IMR-90 (cell line): ENCODE data around the gene CA11. TPM values are rescaled to one million over a fixed set of nuclear protein-coding genes. Genes with fewer than 3 reads are reported as not detected.

Source experiments
- ATAC-seq: fragments of 200-7000 bp; cut with Tn5 transposase; 2 replicates; pipeline ENCODE4 v1.9.1; 2020; ENCODE audit warnings: low read depth, mild to moderate bottlenecking, moderate library complexity
- BruUV-seq: library from RNA; stranded (reverse); fragments of 400-500 nt; replicated peaks from 2 replicates; lab custom pipeline; 2021; lab: Mats Ljungman, UMichigan
- CTCF ChIA-PET: fragments of 300-600 bp; formaldehyde crosslinking; extraction: SDS; loops from one replicate; lab custom pipeline; 2021; ENCODE audit warnings: antibody characterized with exemption; lab: Yijun Ruan, JAX
- POLR2A ChIA-PET: fragments of 300-600 bp; sonication (Branson Sonifier 250); formaldehyde crosslinking; loops from one replicate; lab custom pipeline; 2022; ENCODE audit warnings: antibody characterized with exemption; ENCODE audit not compliant: unreplicated experiment; lab: Charles Lee
- DNase-seq: peaks from one replicate; pipeline ENCODE4 v3.0.0; 2013
- H2AFZ ChIP-seq: replicated peaks from 2 replicates; pipeline ENCODE3; 2013; ENCODE audit warnings: low read length, mild to moderate bottlenecking; ENCODE audit not compliant: poor library complexity
- H2AK5ac ChIP-seq: 2 replicates; pipeline ENCODE4 v1.6.1; 2013; ENCODE audit warnings: low read depth, low read length, inconsistent platforms
- H2AK9ac ChIP-seq: replicated peaks from 2 replicates; pipeline ENCODE3; 2013; ENCODE audit warnings: mild to moderate bottlenecking, low read depth, low read length, moderate library complexity; ENCODE audit not compliant: poor library complexity
- H2BK120ac ChIP-seq: 2 replicates; pipeline ENCODE4 v1.6.1; 2013; ENCODE audit warnings: low read depth, low read length, inconsistent platforms
- H2BK15ac ChIP-seq: 3 replicates; pipeline ENCODE4 v1.6.1; 2013; ENCODE audit warnings: low read depth, low read length, inconsistent platforms
- H2BK20ac ChIP-seq: 2 replicates; pipeline ENCODE4 v1.6.1; 2013; ENCODE audit warnings: low read depth, mild to moderate bottlenecking, inconsistent platforms, low read length, moderate library complexity
- H2BK5ac ChIP-seq: 2 replicates; pipeline ENCODE4 v1.6.1; 2013; ENCODE audit warnings: mild to moderate bottlenecking, low read depth, low read length, inconsistent platforms; ENCODE audit not compliant: poor library complexity, severe bottlenecking
- H3K14ac ChIP-seq: replicated peaks from 2 replicates; pipeline ENCODE4 v1.6.1; 2013; ENCODE audit warnings: low read depth, low read length, inconsistent platforms
- H3K18ac ChIP-seq: 2 replicates; pipeline ENCODE4 v1.6.1; 2013; ENCODE audit warnings: low read depth, low read length, control low read depth
- H3K23ac ChIP-seq: 2 replicates; pipeline ENCODE4 v1.6.1; 2013; ENCODE audit warnings: low read depth, low read length, inconsistent platforms
- H3K27ac ChIP-seq: 2 replicates; pipeline ENCODE4 v1.5.1; 2013; ENCODE audit warnings: mild to moderate bottlenecking, control low read depth, low read length; ENCODE audit not compliant: insufficient read depth
- H3K27me3 ChIP-seq: 2 replicates; pipeline ENCODE4 v1.6.1; 2013; ENCODE audit warnings: low read length; ENCODE audit not compliant: control insufficient read depth, insufficient read depth
- H3K36me3 ChIP-seq: 2 replicates; pipeline ENCODE4 v1.6.1; 2013; ENCODE audit warnings: low read length, mixed read lengths; ENCODE audit not compliant: control insufficient read depth, insufficient read depth
- H3K4ac ChIP-seq: 2 replicates; pipeline ENCODE4 v1.6.1; 2013; ENCODE audit warnings: low read depth, low read length, inconsistent platforms
- H3K4me1 ChIP-seq: 2 replicates; pipeline ENCODE4 v1.6.1; 2013; ENCODE audit warnings: low read length, mixed read lengths; ENCODE audit not compliant: control insufficient read depth, insufficient read depth
- H3K4me2 ChIP-seq: 2 replicates; pipeline ENCODE4 v1.6.1; 2013; ENCODE audit warnings: low read depth, mild to moderate bottlenecking, control low read depth, low read length, moderate library complexity
- H3K4me3 ChIP-seq: 2 replicates; pipeline ENCODE4 v1.5.1; 2013; ENCODE audit warnings: low read depth, mild to moderate bottlenecking, control low read depth, low read length, moderate library complexity; ENCODE audit not compliant: insufficient read depth
- H3K56ac ChIP-seq: 2 replicates; pipeline ENCODE4 v1.6.1; 2013; ENCODE audit warnings: low read length, inconsistent platforms; ENCODE audit not compliant: insufficient read depth; ENCODE audit errors: extremely low read depth
- H3K79me1 ChIP-seq, 2 experiments: 2 replicates each; pipeline ENCODE4 v1.6.1; 2013; ENCODE audit warnings: low read length in 2 of 2, inconsistent platforms in 1 of 2, low read depth in 1 of 2
- H3K9ac ChIP-seq: 2 replicates; pipeline ENCODE4 v1.6.1; 2013; ENCODE audit warnings: low read depth, low read length, control low read depth
- H3K9me1 ChIP-seq: 2 replicates; pipeline ENCODE4 v1.6.1; 2013; ENCODE audit warnings: low read length, inconsistent platforms; ENCODE audit not compliant: insufficient read depth
- H3K9me3 ChIP-seq: 2 replicates; pipeline ENCODE4 v1.6.1; 2013; ENCODE audit warnings: low read length; ENCODE audit not compliant: control insufficient read depth, insufficient read depth
- H4K20me1 ChIP-seq: 2 replicates; pipeline ENCODE4 v1.6.1; 2013; ENCODE audit warnings: low read length, inconsistent platforms; ENCODE audit not compliant: insufficient read depth
- H4K5ac ChIP-seq: 2 replicates; pipeline ENCODE4 v1.6.1; 2013; ENCODE audit warnings: mild to moderate bottlenecking, low read depth, low read length, control low read depth
- H4K8ac ChIP-seq, 2 experiments: 2 replicates each; pipeline ENCODE4 v1.6.1; 2013; ENCODE audit warnings: low read depth in 2 of 2, low read length in 2 of 2, control low read depth in 1 of 2, inconsistent platforms in 1 of 2
- H4K91ac ChIP-seq: 2 replicates; pipeline ENCODE4 v1.6.1; 2013; ENCODE audit warnings: low read depth, low read length, inconsistent platforms; ENCODE audit not compliant: insufficient read depth
- CEBPB ChIP-seq: IDR thresholded peaks from 2 replicates; pipeline ENCODE4 v1.6.1; 2012; ENCODE audit warnings: low read depth, low read length, improper control_type of control experiment
- CHD1 ChIP-seq: IDR thresholded peaks from 2 replicates; pipeline ENCODE4 v1.6.1; 2012; ENCODE audit warnings: low read depth, low read length, improper control_type of control experiment
- FOS ChIP-seq: fragments of 150-350 bp; IDR thresholded peaks from 2 replicates; pipeline ENCODE4 v1.6.1; 2016; ENCODE audit warnings: low read depth, low read length
- MAFK ChIP-seq: IDR thresholded peaks from 2 replicates; pipeline ENCODE4 v1.6.1; 2012; ENCODE audit warnings: low read depth, low read length, improper control_type of control experiment
- MAZ ChIP-seq: IDR thresholded peaks from 2 replicates; pipeline ENCODE4 v1.6.1; 2012; ENCODE audit warnings: low read depth, mild to moderate bottlenecking, low read length, improper control_type of control experiment, moderate library complexity, borderline replicate concordance
- MXI1 ChIP-seq: IDR thresholded peaks from 2 replicates; pipeline ENCODE4 v1.6.1; 2012; ENCODE audit warnings: low read depth, mild to moderate bottlenecking, low read length, moderate library complexity, borderline replicate concordance
- POLR2A ChIP-seq: IDR thresholded peaks from 2 replicates; pipeline ENCODE4 v1.6.1; 2012; ENCODE audit warnings: mild to moderate bottlenecking, low read depth, low read length
- RAD21 ChIP-seq: IDR thresholded peaks from 2 replicates; pipeline ENCODE4 v1.6.1; 2012; ENCODE audit warnings: low read length, improper control_type of control experiment
- SMC3 ChIP-seq: fragments of 150-350 bp; IDR thresholded peaks from 2 replicates; pipeline ENCODE4 v1.6.1; 2016; ENCODE audit warnings: low read depth, mild to moderate bottlenecking, antibody characterized with exemption, low read length, moderate library complexity
- WGBS, 2 experiments: methylation state at CpG; one replicate each; pipeline versions ENCODE4 v1.1.5 to v1.1.7; 2013; ENCODE audit warnings: missing lambda C conversion rate in 2 of 2; ENCODE audit not compliant: insufficient read length in 1 of 2; ENCODE audit errors: extremely low coverage in 2 of 2; 5-methylcytosine and 5-hydroxymethylcytosine counted together
- dilution Hi-C: fragments of 300-500 bp; cut with HindIII; formaldehyde crosslinking; loops from one replicate; pipeline ENCODE4 v1.14.3; 2018; ENCODE audit warnings: low sequenced_read_pairs; ENCODE audit not compliant: unreplicated experiment
- in situ Hi-C: fragments of 300-500 bp; cut with MboI; formaldehyde crosslinking; loops from 3 replicates; pipeline ENCODE4 v1.14.3; 2019; ENCODE audit warnings: low sequenced_read_pairs, inconsistent platforms, mixed read lengths
- intact Hi-C: fragments of 100-400 bp; cut with micrococcal nuclease; formaldehyde crosslinking; loops from 2 replicates; pipeline ENCODE4 v1.10.0; 2022
- polyA plus RNA-seq, 3 experiments: library from polyadenylated mRNA; depleted of rRNA; stranded (reverse); fragments of >200 nt; gene quantifications; 2 replicates each; pipeline ENCODE4 v1.2.3, GENCODE V29; 2012; ENCODE audit warnings: low replicate concordance in 1 of 3
- total RNA-seq: library from RNA; depleted of rRNA; stranded (reverse); fragments of >200 nt; gene quantifications from 2 replicates; pipeline ENCODE4 v1.2.3, GENCODE V29; 2012
- TF ChIP-seq, protein P1 (sequence below): fragments of 150-350 bp; IDR thresholded peaks from 2 replicates; pipeline ENCODE4 v1.6.1; 2017; ENCODE audit warnings: mild to moderate bottlenecking, antibody characterized with exemption, low read length, low read depth
- TF ChIP-seq, protein P2 (sequence below): conservative IDR thresholded peaks from 2 replicates; pipeline ENCODE4 v1.5.1; 2012; ENCODE audit warnings: mild to moderate bottlenecking, low read depth, low read length, improper control_type of control experiment
- TF ChIP-seq, protein P3 (sequence below): fragments of 150-350 bp; IDR thresholded peaks from 2 replicates; pipeline ENCODE4 v1.6.1; 2016; ENCODE audit warnings: low read depth, mild to moderate bottlenecking, low read length, moderate library complexity, borderline replicate concordance

Gene CA11
- total and polyA plus RNA-seq, 2 of the 4 experiments (the other 2 are of a cell fraction), result 1.3 to 2.9 TPM

DNA sequence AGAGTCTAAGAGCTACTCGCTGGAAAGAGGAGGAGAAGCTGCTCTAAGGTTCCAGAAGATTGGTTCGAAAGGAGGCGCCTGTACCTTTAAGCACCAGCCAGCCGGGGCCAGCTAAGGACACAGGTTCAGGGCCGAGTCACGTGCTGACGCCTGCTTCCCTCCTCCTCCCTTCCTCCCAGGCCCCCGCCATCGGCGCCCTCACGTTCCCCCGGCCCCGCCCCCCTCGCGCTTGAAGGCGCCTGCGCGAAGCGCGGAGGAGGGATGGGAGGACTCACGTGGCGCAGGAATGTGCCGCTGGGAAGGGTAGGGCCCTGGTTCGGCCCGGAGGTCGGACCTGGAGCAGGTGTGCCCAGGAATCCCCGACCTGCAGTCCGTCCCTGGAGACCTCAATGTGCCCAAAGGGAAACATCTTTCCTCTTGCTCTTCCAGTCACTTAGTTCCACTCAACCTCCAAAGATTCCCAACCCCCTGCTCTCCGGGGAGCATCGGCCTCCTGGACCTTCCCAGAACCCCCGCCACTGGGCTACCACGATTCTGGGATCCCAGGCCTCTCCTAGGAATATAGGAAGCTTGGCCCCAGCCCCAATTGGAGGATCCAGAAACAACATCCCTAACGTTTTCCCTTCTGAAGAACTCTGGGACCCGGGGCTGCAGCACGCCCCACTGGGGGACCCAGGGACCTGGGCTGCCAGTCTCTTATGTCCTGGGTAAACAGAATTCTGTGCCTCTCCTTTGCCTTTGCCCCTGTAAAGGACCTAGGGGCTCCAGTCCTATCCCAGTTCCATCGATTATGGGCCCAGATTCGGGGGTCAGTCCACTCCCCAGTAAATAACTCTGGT lies 11.3 kb downstream of the CA11 start (continued):
- TF ChIP-seq CHD1 (no peak), MXI1 (no peak)

DNA sequence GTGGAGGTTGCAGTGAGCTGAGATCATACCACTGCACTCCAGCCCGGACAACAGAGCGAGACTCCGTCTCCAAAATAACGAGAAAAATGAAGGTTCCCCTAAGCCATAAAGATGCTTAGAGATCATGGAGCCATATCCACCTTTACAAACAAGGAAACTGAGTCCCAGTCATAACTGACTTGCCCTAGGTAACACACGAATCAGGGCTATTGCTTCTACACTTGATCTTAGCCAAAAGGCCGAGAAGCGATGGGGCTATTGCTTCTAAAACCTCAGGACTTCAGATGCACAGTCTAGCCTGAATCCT lies 12.0 kb downstream of the CA11 start:
- Histone ChIP-seq H3K9me1 (peaks cover 28% of the 10 kb centered on the region), H4K91ac (peak overlapping the region; percentile 95), H2BK20ac (peak overlapping the region; percentile 99), H4K8ac (peak overlapping the region; percentile 92 to 99), H2AFZ (peak overlapping the region; percentile 91), H2AK5ac (peak overlapping the region; percentile 98), H3K4me3 (peak overlapping the region; percentile 14; the same call in 1 of the 2 replicates), H3K4me1 (peaks cover 43% of the 10 kb centered on the region), H3K36me3 (no peaks in the 10 kb centered on the region; the same call in 1 of the 2 replicates), H3K9ac (peak overlapping the region; percentile 71), H4K5ac (peak overlapping the region; percentile 95), H3K79me1 (peaks cover 0 to 18% of the 10 kb centered on the region in 2 experiments; a peak in 3 of 4 replicates), H3K23ac (peak overlapping the region; percentile 61), H3K4me2 (peak overlapping the region; percentile 67), H2BK120ac (peak overlapping the region; percentile 97), H3K14ac (peak overlapping the region; percentile 95), H3K4ac (peak overlapping the region; percentile 96), H4K20me1 (peaks cover 4% of the 10 kb centered on the region; the same call in 1 of the 2 replicates), H2BK15ac (peak overlapping the region; percentile 96), H3K56ac (peak overlapping the region; percentile 63), H2BK5ac (peak overlapping the region; percentile 91), H3K9me3 (no peaks in the 10 kb centered on the region), H3K27ac (peak overlapping the region; percentile 83), H2AK9ac (peak overlapping the region; percentile 88), H3K18ac (peak overlapping the region; percentile 92), H3K27me3 (no peaks in the 10 kb centered on the region)
- intact Hi-C loops (no loop called here), in situ Hi-C loops (no loop called here), dilution Hi-C loops (no loop called here)
- CTCF ChIA-PET, result no interaction called here
- no peak for DNase-seq
- no peak for ATAC-seq
- BruUV-seq, result no TSS peak
- WGBS, 2 experiments, result no CpG with 5 or more reads among the region's 7 CpGs
- POLR2A ChIA-PET, result interaction anchor here (0.7 kb wide), 1 partner anchor 15 kb away, joined by 3 read pairs; no protein-coding TSS in a partner anchor
- no peak for TF ChIP-seq MAZ
- TF ChIP-seq POLR2A, result no peak
- TF ChIP-seq, protein P1, sequence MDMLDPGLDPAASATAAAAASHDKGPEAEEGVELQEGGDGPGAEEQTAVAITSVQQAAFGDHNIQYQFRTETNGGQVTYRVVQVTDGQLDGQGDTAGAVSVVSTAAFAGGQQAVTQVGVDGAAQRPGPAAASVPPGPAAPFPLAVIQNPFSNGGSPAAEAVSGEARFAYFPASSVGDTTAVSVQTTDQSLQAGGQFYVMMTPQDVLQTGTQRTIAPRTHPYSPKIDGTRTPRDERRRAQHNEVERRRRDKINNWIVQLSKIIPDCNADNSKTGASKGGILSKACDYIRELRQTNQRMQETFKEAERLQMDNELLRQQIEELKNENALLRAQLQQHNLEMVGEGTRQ, result no peak
- TF ChIP-seq, protein P2, sequence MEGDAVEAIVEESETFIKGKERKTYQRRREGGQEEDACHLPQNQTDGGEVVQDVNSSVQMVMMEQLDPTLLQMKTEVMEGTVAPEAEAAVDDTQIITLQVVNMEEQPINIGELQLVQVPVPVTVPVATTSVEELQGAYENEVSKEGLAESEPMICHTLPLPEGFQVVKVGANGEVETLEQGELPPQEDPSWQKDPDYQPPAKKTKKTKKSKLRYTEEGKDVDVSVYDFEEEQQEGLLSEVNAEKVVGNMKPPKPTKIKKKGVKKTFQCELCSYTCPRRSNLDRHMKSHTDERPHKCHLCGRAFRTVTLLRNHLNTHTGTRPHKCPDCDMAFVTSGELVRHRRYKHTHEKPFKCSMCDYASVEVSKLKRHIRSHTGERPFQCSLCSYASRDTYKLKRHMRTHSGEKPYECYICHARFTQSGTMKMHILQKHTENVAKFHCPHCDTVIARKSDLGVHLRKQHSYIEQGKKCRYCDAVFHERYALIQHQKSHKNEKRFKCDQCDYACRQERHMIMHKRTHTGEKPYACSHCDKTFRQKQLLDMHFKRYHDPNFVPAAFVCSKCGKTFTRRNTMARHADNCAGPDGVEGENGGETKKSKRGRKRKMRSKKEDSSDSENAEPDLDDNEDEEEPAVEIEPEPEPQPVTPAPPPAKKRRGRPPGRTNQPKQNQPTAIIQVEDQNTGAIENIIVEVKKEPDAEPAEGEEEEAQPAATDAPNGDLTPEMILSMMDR, result no peak
- no peak for TF ChIP-seq CHD1
- no peak for TF ChIP-seq SMC3
- no peak for TF ChIP-seq RAD21
- no peak for TF ChIP-seq FOS
- TF ChIP-seq CEBPB, result no peak
- TF ChIP-seq MAFK, result no peak
- TF ChIP-seq, protein P3, sequence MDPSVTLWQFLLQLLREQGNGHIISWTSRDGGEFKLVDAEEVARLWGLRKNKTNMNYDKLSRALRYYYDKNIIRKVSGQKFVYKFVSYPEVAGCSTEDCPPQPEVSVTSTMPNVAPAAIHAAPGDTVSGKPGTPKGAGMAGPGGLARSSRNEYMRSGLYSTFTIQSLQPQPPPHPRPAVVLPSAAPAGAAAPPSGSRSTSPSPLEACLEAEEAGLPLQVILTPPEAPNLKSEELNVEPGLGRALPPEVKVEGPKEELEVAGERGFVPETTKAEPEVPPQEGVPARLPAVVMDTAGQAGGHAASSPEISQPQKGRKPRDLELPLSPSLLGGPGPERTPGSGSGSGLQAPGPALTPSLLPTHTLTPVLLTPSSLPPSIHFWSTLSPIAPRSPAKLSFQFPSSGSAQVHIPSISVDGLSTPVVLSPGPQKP, result no peak
